Stimulated activated memory B cell treated with anti-CD40 and anti-IgM and Interleukin-4, amounts not matched to agents 10 μg/mL and 1 μg/mL and 100 μg/mL, for 72 hours (primary cell): ENCODE measurements around the gene ANKIB1.
"Not testable (repeated sequence)": the region's sequence is repeated elsewhere in the genome, so short reads cannot be mapped to it uniquely, and the experiment has no call there.

ENCODE experiments used
- ATAC-seq: fragments of 150-1000 bp; cut with Tn5 transposase; 2 replicates; pipeline ENCODE4 v1.10.0; 2021
- H3K27ac Mint-ChIP-seq: one replicate; pipeline ENCODE4 v1.8.0; 2022; ENCODE audit warnings: mild to moderate bottlenecking, mixed read lengths
- H3K27me3 Mint-ChIP-seq: one replicate; pipeline ENCODE4 v1.8.0; 2022; ENCODE audit warnings: mixed read lengths
- H3K36me3 Mint-ChIP-seq: one replicate; pipeline ENCODE4 v1.8.0; 2022; ENCODE audit warnings: mixed read lengths
- H3K4me1 Mint-ChIP-seq: one replicate; pipeline ENCODE4 v1.8.0; 2022; ENCODE audit warnings: mixed read lengths
- H3K4me3 Mint-ChIP-seq: one replicate; pipeline ENCODE4 v1.8.0; 2022; ENCODE audit warnings: mild to moderate bottlenecking, moderate library complexity, mixed read lengths
- H3K9me3 Mint-ChIP-seq: one replicate; pipeline ENCODE4 v1.8.0; 2022; ENCODE audit warnings: mixed read lengths

Gene ANKIB1

DNA sequence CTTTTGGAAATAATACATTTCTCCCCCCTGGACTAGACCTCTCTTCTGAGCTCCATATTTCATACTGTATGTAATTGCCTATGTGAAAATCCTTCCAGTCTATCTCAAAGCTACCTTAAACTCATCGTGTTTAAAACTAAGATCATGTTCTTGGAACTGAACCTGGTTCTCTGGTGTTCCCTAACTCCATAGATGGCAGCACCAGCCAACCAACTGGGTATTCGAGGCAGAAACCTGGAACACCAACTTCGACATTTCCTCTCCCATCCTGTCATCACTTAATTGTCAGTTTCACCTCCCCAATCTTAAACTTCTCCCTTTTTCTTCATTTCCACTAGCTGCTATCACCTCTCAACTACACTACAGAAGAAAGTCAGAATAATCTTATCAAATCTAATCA is 87.0 kb downstream of the ANKIB1 start:
- H3K27me3 Mint-ChIP-seq, result no peaks in the 10 kb centered on the region
- H3K4me3 Mint-ChIP-seq, result no peak overlapping the region
- H3K4me1 Mint-ChIP-seq, result no peaks in the 10 kb centered on the region
- H3K9me3 Mint-ChIP-seq, result peaks cover 4% of the 10 kb centered on the region
- peaks cover 45% of the 10 kb centered on the region for H3K36me3 Mint-ChIP-seq
- ATAC-seq, result no peak
- no peak overlapping the region for H3K27ac Mint-ChIP-seq

DNA sequence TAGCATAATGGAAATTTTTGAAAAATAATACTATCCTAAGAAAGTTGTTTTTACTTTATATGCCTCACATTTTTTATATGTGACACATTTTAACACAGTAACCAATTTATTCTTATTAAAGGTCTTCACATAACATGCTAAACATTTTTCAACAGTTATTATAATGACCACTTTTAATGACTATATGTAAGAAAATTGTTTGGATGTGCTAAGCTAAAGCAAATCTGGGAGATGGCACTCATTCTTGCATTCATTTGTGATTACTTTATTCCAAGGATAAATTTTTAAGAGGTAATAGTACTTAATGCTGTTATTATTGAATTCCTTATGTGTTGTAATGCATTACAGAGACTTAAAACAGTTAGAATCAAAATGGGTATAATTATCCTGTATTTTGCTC is 88.1 kb downstream of the ANKIB1 start:
- no peaks in the 10 kb centered on the region for H3K4me1 Mint-ChIP-seq
- ATAC-seq, result no peak
- peaks cover 49% of the 10 kb centered on the region for H3K36me3 Mint-ChIP-seq
- no peak overlapping the region for H3K4me3 Mint-ChIP-seq
- H3K27me3 Mint-ChIP-seq, result no peaks in the 10 kb centered on the region
- H3K27ac Mint-ChIP-seq, result no peak overlapping the region
- peaks cover 4% of the 10 kb centered on the region for H3K9me3 Mint-ChIP-seq

- peaks cover 41% of the 10 kb centered on the region for H3K36me3 Mint-ChIP-seq
- no peaks in the 10 kb centered on the region for H3K27me3 Mint-ChIP-seq
- H3K9me3 Mint-ChIP-seq, result peaks cover 4% of the 10 kb centered on the region
- no peak overlapping the region for H3K4me3 Mint-ChIP-seq
- no peak for ATAC-seq
- H3K27ac Mint-ChIP-seq, result no peak overlapping the region
- no peaks in the 10 kb centered on the region for H3K4me1 Mint-ChIP-seq
Measured at GRCh38 chr7:92335574-92335973, 89.8 kb downstream of the ANKIB1 start.

GRCh38 chr7:92336662-92337340 is 91.0 kb downstream of the ANKIB1 start:
- Mint-ChIP-seq H3K9me3 (peaks cover 4% of the 10 kb centered on the region), H3K27me3 (no peaks in the 10 kb centered on the region), H3K4me1 (no peaks in the 10 kb centered on the region), H3K36me3 (peaks cover 41% of the 10 kb centered on the region), H3K4me3 (no peak overlapping the region), H3K27ac (no peak overlapping the region)
- no peak for ATAC-seq

DNA sequence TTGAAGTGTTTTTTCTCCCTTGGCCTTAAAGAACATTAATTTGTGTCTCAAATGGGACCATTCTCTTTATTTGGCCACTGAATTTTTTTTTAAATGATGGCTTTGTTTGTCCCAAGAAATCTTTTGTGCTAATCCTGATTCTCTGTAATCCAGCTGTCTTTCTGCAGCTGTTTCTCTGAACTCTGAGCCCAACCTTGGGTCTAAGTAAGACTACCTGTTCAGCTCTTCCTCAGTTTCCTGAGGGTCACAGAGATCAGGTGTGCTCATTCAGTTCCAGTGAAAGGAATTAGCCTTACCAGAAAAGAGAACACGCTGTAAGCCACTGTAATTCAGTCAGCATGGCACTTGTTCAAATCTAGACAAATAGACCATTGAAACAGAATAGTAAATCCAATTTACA is 94.2 kb downstream of the ANKIB1 start:
- H3K4me3 Mint-ChIP-seq, result no peak overlapping the region
- peaks cover 4% of the 10 kb centered on the region for H3K9me3 Mint-ChIP-seq
- H3K27ac Mint-ChIP-seq, result no peak overlapping the region
- H3K4me1 Mint-ChIP-seq, result no peaks in the 10 kb centered on the region
- peaks cover 33% of the 10 kb centered on the region for H3K36me3 Mint-ChIP-seq
- no peaks in the 10 kb centered on the region for H3K27me3 Mint-ChIP-seq
- ATAC-seq, result no peak

- no peak overlapping the region for H3K27ac Mint-ChIP-seq
- H3K9me3 Mint-ChIP-seq, result no peaks in the 10 kb centered on the region
- no peaks in the 10 kb centered on the region for H3K4me1 Mint-ChIP-seq
Measured at GRCh38 chr7:92343714-92344113, 97.9 kb downstream of the ANKIB1 start.

GRCh38 chr7:92352009-92352408 is 106.2 kb downstream of the ANKIB1 start:
- Mint-ChIP-seq H3K36me3 (peaks cover 52% of the 10 kb centered on the region), H3K27ac (no peak overlapping the region), H3K27me3 (no peaks in the 10 kb centered on the region), H3K4me1 (no peaks in the 10 kb centered on the region), H3K9me3 (no peaks in the 10 kb centered on the region), H3K4me3 (no peak overlapping the region)
- ATAC-seq, result no peak

More at GRCh38 chr7:92343714-92344113, 97.9 kb downstream of the ANKIB1 start:
- Mint-ChIP-seq H3K27me3 (no peaks in the 10 kb centered on the region), H3K36me3 (peaks cover 33% of the 10 kb centered on the region), H3K4me3 (no peak overlapping the region)
- no peak for ATAC-seq

- H3K36me3 Mint-ChIP-seq, result peaks cover 47% of the 10 kb centered on the region
- no peak for ATAC-seq
- no peak overlapping the region for H3K4me3 Mint-ChIP-seq
- no peaks in the 10 kb centered on the region for H3K27me3 Mint-ChIP-seq
- H3K4me1 Mint-ChIP-seq, result no peaks in the 10 kb centered on the region
- H3K27ac Mint-ChIP-seq, result no peak overlapping the region
- H3K9me3 Mint-ChIP-seq, result no peaks in the 10 kb centered on the region
Measured at GRCh38 chr7:92354214-92354613, 108.4 kb downstream of the ANKIB1 start.

DNA sequence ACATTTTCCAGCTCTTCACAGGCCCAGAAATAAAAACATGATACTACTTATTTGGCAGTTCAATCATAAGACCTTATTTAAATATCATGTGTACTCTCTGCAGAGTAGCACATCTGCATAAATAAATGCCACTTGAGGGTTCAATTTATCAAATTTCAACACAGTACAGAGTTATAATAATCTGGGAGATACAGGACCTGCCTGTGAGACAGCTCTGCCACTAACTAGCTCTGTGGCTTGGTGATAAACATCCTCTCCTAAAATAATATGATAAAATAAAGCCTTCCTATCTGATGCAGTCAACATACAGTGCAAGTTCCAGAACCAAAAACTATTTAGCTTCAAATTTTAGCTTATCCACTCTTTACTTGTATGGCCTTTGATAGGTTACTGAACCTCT is 110.6 kb downstream of the ANKIB1 start:
- no peak overlapping the region for H3K4me3 Mint-ChIP-seq
- peaks cover 59% of the 10 kb centered on the region for H3K36me3 Mint-ChIP-seq

GRCh38 chr7:92357260-92357659 is 111.5 kb downstream of the ANKIB1 start:
- no peak for ATAC-seq
- no peaks in the 10 kb centered on the region for H3K27me3 Mint-ChIP-seq
- H3K36me3 Mint-ChIP-seq, result peaks cover 63% of the 10 kb centered on the region
- no peak overlapping the region for H3K4me3 Mint-ChIP-seq
- H3K4me1 Mint-ChIP-seq, result no peaks in the 10 kb centered on the region
- H3K9me3 Mint-ChIP-seq, result no peaks in the 10 kb centered on the region
- no peak overlapping the region for H3K27ac Mint-ChIP-seq

More for the DNA sequence above, 110.6 kb downstream of the ANKIB1 start:
- no peak for ATAC-seq
- no peaks in the 10 kb centered on the region for H3K27me3 Mint-ChIP-seq
- no peak overlapping the region for H3K27ac Mint-ChIP-seq
- H3K9me3 Mint-ChIP-seq, result no peaks in the 10 kb centered on the region
- no peaks in the 10 kb centered on the region for H3K4me1 Mint-ChIP-seq

- ATAC-seq, H3K9me3 Mint-ChIP-seq, H3K4me1 Mint-ChIP-seq, H3K4me3 Mint-ChIP-seq, H3K27me3 Mint-ChIP-seq, H3K27ac Mint-ChIP-seq: not testable (repeated sequence)
- peaks cover 58% of the 10 kb centered on the region for H3K36me3 Mint-ChIP-seq
Measured at GRCh38 chr7:92359179-92359578, 113.4 kb downstream of the ANKIB1 start.

- peaks cover 58% of the 10 kb centered on the region for H3K36me3 Mint-ChIP-seq
- H3K4me1 Mint-ChIP-seq, result no peaks in the 10 kb centered on the region
- H3K27me3 Mint-ChIP-seq, result no peaks in the 10 kb centered on the region
- no peak overlapping the region for H3K4me3 Mint-ChIP-seq
- ATAC-seq, result no peak
- H3K9me3 Mint-ChIP-seq, result no peaks in the 10 kb centered on the region
- H3K27ac Mint-ChIP-seq, result no peak overlapping the region
Measured at GRCh38 chr7:92359801-92360200, 114.0 kb downstream of the ANKIB1 start.

GRCh38 chr7:92360387-92360786 is 114.6 kb downstream of the ANKIB1 start:
- no peaks in the 10 kb centered on the region for H3K4me1 Mint-ChIP-seq
- H3K27me3 Mint-ChIP-seq, result no peaks in the 10 kb centered on the region
- no peak for ATAC-seq
- H3K9me3 Mint-ChIP-seq, result no peaks in the 10 kb centered on the region
- H3K4me3 Mint-ChIP-seq, result no peak overlapping the region
- peaks cover 64% of the 10 kb centered on the region for H3K36me3 Mint-ChIP-seq
- H3K27ac Mint-ChIP-seq, result no peak overlapping the region

GRCh38 chr7:92362131-92362530 is 116.4 kb downstream of the ANKIB1 start:
- ATAC-seq, result no peak
- no peaks in the 10 kb centered on the region for H3K27me3 Mint-ChIP-seq
- no peaks in the 10 kb centered on the region for H3K9me3 Mint-ChIP-seq
- H3K4me3 Mint-ChIP-seq, result no peak overlapping the region
- H3K4me1 Mint-ChIP-seq, result no peaks in the 10 kb centered on the region
- no peak overlapping the region for H3K27ac Mint-ChIP-seq
- peaks cover 68% of the 10 kb centered on the region for H3K36me3 Mint-ChIP-seq

GRCh38 chr7:92366730-92367129 is 121.0 kb downstream of the ANKIB1 start:
- H3K36me3 Mint-ChIP-seq, result peaks cover 70% of the 10 kb centered on the region
- no peak overlapping the region for H3K4me3 Mint-ChIP-seq

DNA sequence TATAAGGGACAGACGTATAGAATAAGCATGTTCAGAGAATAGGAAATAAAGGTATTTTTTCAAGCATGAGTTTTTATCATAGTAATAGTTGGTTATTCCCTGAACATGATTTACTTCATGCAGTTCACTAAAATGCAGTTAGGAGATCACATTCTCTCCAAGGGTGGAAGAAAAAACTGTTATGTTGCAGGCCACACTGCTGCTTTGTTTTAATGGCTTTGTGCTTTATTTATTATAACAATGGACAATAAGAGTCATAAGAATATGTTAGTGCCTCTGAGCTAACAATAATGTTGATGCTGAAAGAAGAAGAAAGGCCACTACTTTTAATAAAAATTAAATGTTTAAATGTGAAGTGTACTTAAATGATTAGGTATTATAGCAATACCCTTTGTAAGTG is 123.0 kb downstream of the ANKIB1 start:
- H3K4me3 Mint-ChIP-seq, result no peak overlapping the region
- no peaks in the 10 kb centered on the region for H3K9me3 Mint-ChIP-seq
- H3K4me1 Mint-ChIP-seq, result no peaks in the 10 kb centered on the region
- ATAC-seq, result no peak
- no peak overlapping the region for H3K27ac Mint-ChIP-seq
- H3K27me3 Mint-ChIP-seq, result no peaks in the 10 kb centered on the region
- peaks cover 59% of the 10 kb centered on the region for H3K36me3 Mint-ChIP-seq

More at GRCh38 chr7:92366730-92367129, 121.0 kb downstream of the ANKIB1 start:
- Mint-ChIP-seq H3K9me3 (no peaks in the 10 kb centered on the region), H3K4me1 (no peaks in the 10 kb centered on the region), H3K27ac (no peak overlapping the region), H3K27me3 (no peaks in the 10 kb centered on the region)
- ATAC-seq, result no peak
